ENCODE data around the gene RAB11FIP3.
A peak's percentile ranks its signal among the peaks of the same experiment; 100 is the strongest.

Gene RAB11FIP3

DNA sequence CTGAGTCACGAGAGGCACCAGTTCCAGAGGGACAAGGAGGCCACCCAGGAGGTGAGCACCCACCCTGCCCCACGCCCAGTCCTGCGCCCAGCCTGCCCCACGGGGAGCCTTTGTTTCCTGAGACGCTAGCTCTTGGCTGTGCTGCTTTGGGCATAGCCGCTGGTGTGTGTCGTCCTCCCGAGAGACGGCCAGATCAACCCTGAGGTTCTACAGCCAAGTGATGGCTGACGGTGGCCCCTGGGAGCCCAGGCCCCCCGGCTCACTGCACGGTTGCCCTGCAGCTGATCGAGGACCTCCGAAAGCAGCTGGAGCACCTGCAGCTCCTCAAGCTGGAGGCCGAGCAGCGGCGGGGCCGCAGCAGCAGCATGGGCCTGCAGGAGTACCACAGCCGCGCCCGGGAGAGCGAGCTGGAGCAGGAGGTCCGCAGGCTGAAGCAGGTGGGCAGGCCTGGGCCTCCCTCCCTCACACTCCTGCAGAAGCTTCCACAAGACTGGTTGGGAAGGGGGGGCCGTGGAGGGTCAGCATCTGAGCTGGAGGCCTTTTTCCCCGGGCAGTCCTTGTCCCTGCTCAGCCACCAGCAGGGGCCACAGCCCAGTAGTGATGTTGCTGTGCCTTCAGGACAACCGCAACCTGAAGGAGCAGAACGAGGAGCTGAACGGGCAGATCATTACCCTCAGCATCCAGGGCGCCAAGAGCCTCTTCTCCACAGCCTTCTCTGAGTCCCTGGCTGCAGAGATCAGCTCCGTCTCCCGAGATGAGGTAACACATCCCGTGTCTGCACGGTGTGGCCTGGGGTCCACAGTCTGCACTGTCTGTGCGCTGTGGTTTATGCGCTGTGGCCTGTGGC lies 94.6 kb downstream of the RAB11FIP3 start:
- ATAC-seq: no peak

DNA sequence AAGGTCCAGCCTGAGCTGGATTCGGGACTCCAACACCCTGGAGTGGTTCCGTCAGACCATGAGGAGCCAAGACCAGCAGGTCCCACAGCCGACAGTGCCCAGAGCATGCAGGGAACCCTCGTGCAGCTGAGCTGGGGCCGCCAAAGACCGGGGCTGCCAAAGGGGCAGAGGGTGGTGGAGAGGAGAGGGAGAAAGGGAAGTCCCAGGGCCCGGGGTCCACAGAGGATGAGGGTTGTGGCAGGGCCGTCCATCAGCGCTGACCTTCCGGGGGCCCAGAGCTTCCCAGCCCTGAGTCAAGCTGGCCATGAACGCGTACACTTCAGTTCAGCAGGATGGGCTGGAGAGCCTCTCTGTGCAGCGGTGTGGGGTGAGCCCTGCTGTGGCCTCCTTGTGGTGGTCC lies 95.4 kb downstream of the RAB11FIP3 start:
- no peak for ATAC-seq

DNA sequence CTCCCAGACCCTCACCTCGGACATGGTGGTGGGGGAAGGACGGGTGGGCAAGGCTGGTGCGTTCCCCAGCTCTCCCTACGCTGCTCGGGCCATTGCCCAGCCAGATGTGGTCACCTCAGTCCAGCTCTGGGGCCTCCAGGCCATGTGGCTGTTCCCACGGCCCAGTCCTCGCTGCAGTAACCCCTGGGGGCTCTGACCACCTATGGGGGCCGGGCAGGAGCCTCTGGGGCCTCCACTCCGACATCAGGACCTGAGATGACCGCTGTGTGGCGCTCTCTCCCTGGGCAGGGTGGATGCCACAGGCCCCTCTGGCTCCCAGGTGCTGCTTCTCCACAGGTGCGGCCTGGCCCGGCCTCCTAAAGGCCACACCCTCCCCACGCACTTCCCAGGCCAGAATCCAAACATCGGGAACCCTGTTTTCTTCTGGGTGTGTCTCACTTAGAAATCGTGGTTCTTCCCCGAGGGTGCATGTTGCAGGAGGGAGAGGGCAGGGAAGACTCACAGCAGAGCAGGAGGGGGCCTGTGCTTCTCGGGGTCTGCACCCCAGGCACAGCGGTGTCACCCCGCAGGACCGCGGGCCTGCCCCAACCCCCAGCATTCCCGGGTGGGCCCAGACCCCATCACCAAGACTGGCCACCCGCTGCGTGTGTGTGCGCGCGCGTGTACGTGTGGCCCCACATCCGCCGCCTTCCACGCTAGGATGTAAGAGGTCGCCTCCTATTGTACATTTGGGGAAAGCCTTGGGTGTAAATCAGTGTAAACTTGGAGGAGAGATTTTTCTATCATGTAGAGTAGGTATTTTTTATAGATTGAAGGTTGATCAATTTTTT lies 96.1 kb downstream of the RAB11FIP3 start:
- ATAC-seq: no peak

DNA sequence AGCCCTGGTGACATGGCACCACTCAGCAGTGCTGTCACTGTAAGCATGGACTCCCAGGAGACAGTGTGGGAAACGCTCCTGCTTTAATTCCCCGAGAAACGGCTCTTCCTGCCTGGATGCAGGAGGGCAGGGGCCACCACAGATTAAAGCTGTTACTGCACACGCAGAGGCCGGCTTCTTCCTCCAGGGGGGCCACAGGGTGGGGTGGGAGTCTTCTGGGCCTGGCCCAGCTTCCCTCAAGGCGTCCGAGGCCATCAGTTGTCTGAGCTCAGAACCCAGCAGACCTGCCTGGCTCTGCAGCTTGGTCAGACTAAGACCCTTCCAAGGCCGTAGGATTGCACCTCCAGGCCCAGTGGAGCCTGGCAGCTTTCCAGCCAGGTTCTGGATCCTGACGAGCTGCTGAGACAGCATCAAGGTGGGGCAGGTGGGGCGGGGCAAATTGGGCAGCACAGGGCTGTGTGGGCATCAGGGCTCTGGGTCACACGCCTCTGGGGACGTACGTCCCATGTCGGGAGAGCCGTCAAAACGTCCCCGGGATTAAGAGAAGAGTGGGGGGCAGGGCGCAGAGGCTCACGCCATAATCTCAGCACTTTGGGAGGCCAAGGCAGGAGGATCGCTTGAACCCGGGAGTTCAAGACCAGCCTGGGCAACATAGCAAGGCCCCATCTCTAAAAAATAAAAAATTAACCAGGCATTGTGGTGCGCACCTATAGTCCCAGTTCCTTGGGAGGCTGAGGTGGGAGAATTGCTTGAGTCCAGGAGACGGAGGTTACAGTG lies 97.1 kb downstream of the RAB11FIP3 start:
- ATAC-seq: no peak

DNA sequence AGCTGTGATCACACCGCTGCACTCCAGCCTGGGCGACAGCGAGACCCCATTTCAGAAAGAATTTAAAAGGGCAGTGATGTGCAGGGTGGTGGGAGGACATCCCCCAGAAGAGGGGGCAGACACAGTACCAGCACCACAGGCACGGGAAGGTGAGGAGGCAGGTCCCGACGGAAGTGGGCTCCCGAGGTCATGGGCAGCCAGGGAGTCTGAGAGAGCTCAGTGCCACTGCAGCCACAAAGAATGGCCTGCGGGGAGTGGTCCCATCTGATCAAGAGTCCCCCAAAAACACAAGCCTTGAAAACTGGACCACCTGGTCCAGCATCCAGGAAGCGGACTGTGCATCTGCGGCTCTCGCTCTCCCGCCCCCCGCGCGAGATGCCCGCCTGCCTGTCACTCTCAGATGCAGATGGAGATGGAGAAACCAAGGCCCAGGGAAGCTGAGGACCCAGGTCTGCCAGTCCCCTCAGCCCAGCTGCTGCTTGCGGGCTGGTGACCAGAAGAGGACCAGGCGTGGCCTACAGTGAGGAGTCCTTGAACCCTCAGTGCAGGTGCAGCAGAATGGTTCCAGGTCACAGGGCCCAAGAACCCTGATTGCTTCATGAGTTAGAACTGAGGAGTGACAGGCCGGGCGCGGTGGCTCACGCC lies 97.8 kb downstream of the RAB11FIP3 start:
- no peak for ATAC-seq

DNA sequence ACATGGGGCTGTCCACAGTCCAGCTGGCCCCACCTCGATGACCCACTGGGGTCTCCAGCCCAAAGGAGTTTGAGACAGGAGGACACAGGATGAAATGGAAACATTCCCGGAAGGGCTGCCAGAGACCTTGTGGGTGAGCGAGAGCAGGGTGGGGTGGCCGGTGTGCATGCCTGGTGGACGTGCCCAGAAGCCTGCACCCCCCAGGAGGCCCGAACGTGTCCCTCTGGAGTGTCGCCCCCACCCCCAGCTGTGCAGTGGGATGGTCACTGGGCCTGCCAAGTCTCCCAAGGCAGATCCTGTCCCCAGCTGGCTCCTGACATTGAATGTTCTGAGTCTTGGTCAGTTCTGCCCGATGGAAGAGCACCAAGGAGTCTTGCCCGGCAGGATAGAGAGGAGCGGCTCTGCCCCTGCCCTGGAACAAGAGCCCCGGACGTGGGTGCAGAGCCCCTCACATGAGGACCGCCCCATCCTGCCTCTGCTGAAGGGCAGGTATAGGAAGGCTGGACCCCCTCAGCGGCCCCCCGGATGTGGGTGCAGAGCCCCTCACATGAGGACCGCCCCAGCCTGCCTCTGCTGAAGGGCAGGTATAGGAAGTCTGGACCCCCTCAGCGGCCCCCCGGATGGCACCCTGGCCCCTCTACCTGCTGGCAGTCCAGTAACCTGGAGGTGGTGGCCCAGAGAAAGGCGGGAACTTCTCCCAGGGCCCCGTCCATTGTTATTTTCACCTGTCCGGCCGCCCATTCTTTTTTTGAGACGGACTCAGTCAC lies 99.0 kb downstream of the RAB11FIP3 start:
- ATAC-seq: no peak

DNA sequence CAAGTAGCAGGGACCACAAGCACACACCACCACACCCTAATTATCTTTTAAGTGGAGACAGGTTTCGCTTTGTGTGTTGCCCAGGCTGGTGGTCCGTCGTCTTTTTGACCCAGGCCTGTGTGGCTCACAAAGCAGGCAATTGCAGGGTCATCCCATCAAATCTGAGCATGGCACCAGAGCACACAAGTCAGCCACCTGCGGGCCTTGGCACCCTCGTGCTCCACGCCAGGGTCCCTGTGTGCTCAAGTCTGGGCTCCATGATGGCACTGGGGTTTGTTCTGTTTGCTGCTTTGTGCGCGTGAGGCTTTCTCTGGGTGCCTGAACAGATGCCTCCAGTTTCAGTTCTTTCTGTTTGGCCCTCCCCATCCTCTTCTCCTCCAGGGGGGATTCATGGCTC lies 99.7 kb downstream of the RAB11FIP3 start:
- ATAC-seq: peak; percentile 3 to 4

DNA sequence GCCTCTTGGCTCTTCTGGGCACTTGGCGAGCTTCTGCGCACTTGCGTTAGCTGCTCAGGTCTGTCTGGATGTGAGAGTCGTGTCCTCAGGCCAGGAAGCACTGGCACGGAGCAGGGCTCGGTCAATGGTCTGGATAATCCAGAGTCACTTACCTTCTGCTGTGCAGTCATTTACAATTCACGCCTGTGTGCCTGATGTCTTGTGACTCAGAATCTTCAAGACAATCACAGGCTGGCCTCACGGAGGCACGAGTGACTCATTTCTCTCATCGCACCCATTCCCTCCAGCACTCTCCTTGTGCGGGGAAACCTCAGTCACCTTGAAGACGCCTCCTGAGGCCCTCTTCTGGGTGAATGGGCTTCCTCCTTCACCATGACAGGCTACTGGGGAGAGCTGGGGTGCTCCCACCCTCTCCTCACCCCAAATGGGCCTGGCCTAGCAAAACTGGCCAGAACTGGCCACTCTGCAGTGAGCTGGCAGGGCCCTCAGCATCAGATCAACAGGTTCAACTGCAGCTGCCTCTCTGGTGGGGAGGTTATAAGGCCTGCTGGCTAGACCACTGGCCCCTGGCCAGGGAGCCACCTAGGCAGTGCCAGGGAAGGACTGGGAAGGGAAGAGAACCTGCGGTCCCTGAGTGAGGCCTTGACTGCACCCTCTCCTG lies 100.2 kb downstream of the RAB11FIP3 start:
- peak; percentile 73 to 74 for ATAC-seq

DNA sequence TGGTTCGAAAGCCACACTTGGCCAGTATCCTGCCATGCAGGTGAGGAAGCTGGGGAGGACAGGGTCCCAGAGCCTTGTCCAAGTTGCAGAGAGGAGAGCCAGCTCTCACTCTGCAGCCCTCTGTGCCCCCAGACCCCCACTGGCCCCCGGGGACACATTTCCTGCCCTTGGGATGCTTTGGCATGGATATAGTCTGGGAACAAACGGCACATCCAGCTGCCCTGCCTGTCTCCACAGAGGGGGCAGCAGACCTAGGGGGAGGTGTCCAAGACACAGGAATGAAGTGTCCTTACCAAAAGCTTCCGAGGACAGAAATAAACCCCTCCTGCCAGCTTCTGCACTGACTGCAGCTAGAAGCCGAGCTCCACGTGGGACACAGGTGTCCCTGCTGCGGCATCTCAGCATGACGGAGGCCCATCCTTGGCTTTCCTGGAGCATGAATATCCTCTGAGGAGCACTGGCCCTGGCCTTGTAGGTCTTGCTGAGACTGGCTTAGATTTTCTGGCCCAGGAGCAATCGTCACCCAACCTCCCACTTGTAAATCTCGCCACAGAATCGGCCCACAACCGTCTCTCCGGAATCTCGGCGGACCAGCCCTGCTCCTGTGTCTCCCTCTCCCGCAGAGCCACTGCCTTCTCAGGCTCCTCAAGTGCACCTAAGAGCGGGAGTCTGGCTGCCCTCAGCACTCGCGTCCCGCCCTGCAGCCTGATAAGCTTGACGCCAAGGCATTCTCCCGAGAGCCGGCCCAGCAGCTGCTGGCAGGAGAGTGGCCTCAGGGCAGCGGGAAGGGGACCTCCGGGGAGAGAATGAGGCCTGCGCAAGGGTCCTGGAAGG lies 100.9 kb downstream of the RAB11FIP3 start:
- ATAC-seq: no peak

DNA sequence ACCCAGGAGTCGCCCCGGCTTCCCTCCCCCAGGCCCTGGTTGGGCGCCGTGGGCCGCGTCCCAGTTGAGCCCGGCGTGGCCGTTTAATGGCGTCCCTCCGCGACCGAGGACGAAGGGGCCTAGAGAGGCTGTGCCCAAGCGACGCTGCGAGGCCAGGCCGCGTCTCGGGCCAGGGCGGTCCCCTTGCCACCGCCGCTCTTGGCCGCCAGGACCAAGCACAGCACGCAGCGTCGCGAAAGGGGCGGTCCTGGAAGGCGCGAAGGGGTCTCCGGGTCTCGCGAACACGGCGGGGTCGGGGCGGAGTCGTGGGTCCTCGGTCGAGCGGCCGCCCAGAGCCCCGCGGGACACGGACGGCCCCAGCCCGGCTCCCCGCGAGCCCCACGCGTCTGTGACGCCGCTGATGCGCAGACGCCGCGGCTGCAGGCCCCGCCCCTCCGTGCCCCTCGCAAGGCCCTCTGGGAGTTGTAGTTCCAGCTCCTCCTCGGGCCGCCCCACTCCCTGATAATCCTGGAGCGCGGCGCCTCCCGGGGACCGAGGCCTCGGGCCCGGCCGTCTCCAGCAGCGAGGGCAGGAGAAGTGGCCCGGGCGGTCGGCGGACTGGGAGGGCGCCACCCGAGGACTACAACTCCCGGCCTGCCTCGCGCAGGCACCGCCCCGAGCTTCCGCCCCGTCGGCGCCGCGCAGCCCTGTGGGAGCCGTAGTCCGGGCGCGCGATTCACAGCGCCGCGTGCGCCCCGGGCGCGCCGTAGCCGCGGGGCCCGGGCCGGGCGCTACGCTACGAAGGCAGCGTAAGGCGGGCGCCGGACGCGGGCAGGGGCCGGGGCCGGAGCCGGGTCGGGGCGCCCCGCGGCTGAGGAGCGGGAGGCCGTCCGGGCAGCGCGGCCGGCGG lies 101.8 kb downstream of the RAB11FIP3 start, which contains the start of gene CAPN15:
Gene CAPN15, plus strand, starts transcription at position 698 of the 889 bp plus-strand sequence. CDS start 19,127 bp downstream, outside the sequence.
- peak; percentile 70 to 76 for ATAC-seq

DNA sequence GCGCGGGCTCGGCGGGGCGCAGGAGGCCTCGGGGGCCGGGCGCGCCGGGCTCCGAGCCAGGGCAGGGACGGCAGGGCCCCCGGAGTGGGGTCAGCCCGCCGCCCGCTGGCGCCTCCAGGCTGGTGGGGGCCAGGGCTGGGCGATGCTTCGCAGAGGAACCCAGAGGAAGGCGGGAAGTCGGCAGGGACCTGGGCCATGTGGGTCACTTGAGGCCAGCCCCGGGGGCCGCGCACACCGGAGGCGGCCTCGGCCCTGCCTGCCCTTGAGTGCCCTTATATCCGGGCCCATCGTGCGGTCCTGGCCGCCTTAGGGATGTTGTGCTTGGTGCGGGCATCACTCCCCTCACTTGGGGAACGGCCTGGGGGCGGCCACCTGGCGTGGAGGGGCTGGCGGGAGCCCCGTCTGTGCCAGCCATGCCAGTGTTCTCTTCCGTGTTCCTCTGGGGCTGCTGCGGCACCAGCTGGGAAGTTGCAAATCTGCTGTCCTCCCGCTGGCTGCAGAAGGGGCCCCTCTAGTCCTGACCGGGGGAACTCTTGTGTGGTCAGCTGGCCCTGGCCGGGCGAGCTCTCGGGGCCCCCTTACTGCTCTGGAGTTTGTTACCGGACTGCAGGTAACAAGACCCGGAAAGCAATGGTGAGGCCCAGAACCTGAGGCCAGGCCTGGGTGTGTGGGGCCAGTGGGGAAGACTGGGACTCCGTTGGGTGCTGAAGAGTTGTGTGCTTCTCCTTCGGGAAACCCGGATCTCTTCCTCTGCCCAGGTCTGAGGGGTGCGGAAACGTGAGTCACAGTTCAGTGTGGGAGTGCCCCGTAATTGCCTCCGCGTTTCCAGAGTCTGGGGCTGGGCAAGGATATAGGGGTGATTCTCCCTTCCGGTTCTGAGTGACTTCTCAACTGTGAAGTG lies 102.9 kb downstream of the RAB11FIP3 start:
- no peak for ATAC-seq

DNA sequence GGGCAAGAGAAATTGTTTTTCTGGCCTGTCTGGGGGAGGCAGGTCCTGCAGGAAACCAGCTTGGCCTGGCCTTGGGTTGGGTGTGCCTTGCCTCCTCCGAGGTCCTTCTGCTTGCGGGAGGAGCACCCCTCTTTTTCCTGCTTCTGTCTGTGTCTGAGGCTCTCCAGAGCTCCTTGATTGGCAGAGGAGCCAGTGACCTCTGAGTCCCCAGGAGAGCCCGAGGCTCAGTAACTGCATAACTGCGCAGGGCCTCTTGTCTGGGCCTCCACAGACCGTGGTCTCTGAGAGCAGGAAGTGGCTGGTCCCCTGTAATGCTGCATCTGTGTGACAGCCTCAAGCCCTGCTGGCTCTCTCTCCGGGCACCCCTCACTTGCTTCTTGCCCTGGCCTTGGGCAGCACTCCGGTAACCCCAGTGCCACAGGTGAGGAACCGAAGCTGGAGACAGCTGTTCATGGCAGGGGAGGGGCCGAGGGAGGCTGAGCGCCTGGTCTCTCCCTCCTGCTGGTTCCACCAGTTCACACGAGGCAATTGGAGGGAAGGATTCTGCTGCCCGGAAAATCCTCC lies 103.6 kb downstream of the RAB11FIP3 start:
- ATAC-seq: no peak

DNA sequence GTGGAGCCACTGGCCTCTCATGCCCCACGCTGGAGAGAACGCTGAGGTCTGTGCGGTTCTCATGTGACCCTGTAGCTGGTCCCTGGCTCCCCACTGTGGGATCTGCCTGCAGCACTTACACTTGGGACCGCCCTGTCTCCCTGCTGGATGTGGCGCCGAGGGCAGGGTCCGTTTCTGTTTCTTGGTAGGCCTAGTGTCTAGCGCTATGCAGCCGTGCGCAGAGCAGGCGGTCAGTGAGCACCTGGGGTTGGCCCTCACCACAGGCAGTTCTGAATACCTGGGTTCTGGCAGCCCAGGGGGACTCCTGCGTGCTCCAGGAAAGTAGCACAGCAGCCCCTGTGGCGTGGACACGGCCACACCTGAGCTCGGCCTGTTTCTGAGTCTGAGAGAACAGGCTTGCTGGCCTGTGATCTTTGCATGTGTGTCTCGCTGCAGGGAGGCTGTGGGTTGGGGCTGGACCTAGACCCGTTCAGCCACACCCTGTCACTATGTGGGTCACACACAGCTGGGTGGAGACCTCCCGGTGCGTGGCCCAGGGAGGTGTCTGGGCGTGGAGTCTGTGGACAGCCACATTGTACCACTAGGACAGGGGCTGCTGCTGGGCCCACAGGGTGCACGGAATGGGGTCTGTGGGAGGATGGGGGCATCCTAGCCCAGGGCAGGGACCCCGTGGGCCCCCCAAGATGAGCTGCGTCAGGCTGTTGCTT lies 104.8 kb downstream of the RAB11FIP3 start:
- no peak for ATAC-seq

DNA sequence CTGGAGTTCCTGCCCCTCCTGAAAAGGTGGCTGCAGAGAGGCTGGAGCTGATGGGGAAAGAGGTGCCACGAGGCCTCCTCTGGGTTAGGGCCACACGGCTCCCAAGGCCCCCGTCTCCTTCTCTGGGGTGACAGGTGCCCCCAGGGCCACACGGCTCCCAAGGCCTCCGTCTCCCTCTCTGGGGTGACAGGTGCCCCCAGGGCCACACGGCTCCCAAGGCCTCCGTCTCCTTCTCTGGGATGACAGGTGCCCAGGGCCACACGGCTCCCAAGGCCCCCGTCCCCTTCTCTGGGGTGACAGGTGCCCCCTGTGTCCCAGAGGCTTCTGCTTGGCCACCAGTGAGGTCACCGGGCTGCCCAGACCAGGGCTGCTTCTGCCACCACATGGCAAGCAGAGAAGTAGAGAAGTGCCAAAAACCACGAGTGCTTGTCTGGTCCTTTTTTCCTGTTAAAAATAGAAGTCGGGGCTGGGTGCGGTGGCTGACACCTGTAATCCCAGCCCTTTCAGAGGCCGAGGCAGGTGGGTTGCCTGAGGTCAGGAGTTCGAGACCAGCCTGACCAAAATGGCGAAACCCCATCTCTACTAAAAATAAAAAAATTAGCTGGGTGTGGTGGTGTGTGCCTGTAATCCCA lies 106.2 kb downstream of the RAB11FIP3 start:
- ATAC-seq: no peak

DNA sequence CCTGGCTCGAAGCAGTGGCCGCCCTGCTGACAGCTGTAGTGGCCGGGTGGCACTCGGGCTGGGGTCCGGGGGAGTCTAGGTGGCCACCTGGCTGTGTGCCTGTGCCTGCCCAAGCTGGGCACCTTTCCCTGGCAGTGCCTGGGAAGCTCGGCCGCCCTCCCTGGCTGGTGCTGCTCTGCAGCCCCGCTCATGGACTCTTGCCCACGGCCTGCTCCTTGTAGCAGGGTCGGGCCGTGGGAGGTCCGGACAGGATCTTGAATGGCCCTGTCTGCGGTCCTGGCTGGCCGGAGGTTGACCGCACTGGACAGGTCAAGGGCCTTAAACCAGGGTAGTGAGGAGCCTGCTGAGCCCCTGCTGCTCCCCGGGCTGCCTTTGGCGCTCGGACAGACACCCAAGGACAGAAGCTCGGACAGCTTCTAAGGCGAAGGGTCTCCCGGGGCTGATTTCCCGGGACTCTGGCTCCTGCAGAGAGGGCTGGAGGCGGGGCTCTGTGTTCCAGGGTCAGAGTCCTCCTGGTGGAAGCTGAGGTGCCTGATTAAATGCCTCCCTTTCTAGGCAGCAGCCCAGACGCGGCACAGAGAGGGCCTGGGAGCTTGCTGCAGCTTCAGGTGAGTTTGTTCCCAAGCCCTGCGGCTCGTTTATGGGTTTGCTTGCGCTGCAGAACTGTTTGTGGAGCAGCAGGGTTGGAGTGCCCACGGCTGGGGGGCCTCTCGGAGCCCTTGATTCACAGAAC lies 108.1 kb downstream of the RAB11FIP3 start:
- ATAC-seq: no peak

DNA sequence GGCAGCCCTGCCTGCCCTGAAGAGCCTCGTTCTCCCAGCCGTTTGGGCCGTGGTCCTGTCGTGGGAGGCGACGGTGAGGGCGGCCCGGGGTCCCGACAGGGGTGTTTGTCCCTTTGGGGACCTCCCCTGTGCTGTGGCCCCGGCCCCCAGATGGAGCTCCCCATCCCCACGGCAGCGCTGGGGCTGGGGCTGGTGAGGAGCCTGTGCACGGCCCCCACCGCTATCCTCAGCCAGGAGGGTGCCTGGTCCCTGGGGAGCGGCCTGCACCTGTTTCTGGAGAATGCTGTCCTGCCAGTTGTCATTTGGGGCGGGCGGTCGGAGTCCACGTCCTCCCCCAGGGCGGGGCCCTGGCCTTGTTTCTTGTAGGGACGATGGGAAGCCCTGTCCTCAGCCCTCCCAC lies 108.7 kb downstream of the RAB11FIP3 start:
- no peak for ATAC-seq

Measured in activated CD4-positive, CD25-positive, alpha-beta regulatory T cell treated with anti-CD3 and anti-CD28 coated beads, Interleukin-2, amount 50 U/mL, for 24 hours (primary cell).